ENCODE measurements around the gene NR3C2. TPM values are rescaled to one million over a fixed set of nuclear protein-coding genes. Genes with fewer than 3 reads are reported as not detected.

The NR3C2 gene
- total and polyA plus RNA-seq, 10 of the 15 experiments (the other 5 are each of a cell fraction or from before 2014, with no cell fraction given): 0.05 to 0.11 (median 0.08) TPM; not detected in 4

DNA sequence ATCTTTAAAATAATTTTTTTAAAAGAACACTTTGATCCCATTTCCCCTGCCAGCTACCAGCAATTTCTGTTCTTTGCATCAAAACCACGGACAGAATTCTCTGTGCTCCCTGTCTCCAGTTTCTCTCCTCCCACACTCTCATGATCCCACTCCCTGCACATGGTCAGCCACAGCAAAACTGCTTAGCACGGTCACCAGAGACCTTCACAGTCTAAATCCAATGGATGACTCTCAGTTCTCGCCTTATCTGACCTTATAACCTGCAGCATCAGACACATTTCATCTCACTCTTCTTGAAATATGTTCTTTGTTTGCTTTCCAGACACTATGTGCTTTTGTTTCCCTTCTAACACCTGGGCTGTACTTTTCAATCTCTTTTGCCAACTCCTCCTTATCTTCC is 131.5 kb downstream of the NR3C2 start (continued):
- TF ChIP-seq, protein P1, sequence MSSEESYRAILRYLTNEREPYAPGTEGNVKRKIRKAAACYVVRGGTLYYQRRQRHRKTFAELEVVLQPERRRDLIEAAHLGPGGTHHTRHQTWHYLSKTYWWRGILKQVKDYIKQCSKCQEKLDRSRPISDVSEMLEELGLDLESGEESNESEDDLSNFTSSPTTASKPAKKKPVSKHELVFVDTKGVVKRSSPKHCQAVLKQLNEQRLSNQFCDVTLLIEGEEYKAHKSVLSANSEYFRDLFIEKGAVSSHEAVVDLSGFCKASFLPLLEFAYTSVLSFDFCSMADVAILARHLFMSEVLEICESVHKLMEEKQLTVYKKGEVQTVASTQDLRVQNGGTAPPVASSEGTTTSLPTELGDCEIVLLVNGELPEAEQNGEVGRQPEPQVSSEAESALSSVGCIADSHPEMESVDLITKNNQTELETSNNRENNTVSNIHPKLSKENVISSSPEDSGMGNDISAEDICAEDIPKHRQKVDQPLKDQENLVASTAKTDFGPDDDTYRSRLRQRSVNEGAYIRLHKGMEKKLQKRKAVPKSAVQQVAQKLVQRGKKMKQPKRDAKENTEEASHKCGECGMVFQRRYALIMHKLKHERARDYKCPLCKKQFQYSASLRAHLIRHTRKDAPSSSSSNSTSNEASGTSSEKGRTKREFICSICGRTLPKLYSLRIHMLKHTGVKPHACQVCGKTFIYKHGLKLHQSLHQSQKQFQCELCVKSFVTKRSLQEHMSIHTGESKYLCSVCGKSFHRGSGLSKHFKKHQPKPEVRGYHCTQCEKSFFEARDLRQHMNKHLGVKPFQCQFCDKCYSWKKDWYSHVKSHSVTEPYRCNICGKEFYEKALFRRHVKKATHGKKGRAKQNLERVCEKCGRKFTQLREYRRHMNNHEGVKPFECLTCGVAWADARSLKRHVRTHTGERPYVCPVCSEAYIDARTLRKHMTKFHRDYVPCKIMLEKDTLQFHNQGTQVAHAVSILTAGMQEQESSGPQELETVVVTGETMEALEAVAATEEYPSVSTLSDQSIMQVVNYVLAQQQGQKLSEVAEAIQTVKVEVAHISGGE (CRISPR knock-in tag; IDR thresholded peaks at IDR 0.05): no peak
- TF ChIP-seq CBX3 (IDR thresholded peaks at IDR 0.05; ENCODE audit: borderline replicate concordance, low read depth) (no peak), GABPA (IDR thresholded peaks at IDR 0.05; ENCODE audit: low read depth) (no peak), RCOR1 (conservative IDR thresholded peaks at IDR 0.05; ENCODE audit: low read depth, low read length) (no peak), MEF2B (IDR thresholded peaks at IDR 0.05; ENCODE audit: partially characterized antibody, poor library complexity, severe bottlenecking) (no peak)
- TF ChIP-seq, protein P2, sequence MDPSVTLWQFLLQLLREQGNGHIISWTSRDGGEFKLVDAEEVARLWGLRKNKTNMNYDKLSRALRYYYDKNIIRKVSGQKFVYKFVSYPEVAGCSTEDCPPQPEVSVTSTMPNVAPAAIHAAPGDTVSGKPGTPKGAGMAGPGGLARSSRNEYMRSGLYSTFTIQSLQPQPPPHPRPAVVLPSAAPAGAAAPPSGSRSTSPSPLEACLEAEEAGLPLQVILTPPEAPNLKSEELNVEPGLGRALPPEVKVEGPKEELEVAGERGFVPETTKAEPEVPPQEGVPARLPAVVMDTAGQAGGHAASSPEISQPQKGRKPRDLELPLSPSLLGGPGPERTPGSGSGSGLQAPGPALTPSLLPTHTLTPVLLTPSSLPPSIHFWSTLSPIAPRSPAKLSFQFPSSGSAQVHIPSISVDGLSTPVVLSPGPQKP (IDR thresholded peaks at IDR 0.05; ENCODE audit: low read depth, low read length): no peak

GRCh38 chr4:148305751-148306150 is 136.5 kb downstream of the NR3C2 start:
- no peak overlapping the region for H3K4me3 ChIP-seq
- no peak overlapping the region for H2AFZ ChIP-seq (ENCODE audit: control insufficient read depth, low read depth, low read length)
- ATAC-seq (no peak), DNase-seq (ENCODE audit: low read depth, low spot score) (no peak), FAIRE-seq (no peak)
- no peaks in the 10 kb centered on the region for H3K79me2 ChIP-seq (ENCODE audit: control insufficient read depth, insufficient read depth, low read length)
- ChIA-PET CTCF (no interaction called here), RAD21 (ENCODE audit: unreplicated experiment) (interaction anchor here (0.7 kb wide), 1 partner anchor 554 kb away, joined by 3 read pairs; no protein-coding TSS in a partner anchor), SMC1A (ENCODE audit: uncharacterized antibody, unreplicated experiment) (interaction anchor here (0.6 kb wide), 1 partner anchor 358 kb away, joined by 3 read pairs; no protein-coding TSS in a partner anchor), POLR2A (no interaction called here)
- H3K27me3 ChIP-seq (replicated peaks in 1 of 2; ENCODE audit: control insufficient read depth in 2 of 2, insufficient read depth in 2 of 2, low read length in 1 of 2): no peaks in the 10 kb centered on the region
- H3K27ac ChIP-seq (ENCODE audit: control insufficient read depth, insufficient read depth): no peak overlapping the region
- WGBS (ENCODE audit: insufficient coverage, insufficient replicate concordance, low lambda C conversion rate, missing lambda C conversion rate): 10% methylated on average over 3 of the region's 3 CpGs
- H3K9ac ChIP-seq (ENCODE audit: control insufficient read depth, insufficient read depth, low read length): no peak overlapping the region
- no peak overlapping the region for H3K4me2 ChIP-seq (ENCODE audit: control insufficient read depth, insufficient read depth)
- no peaks in the 10 kb centered on the region for H3K4me1 ChIP-seq (ENCODE audit: control insufficient read depth, insufficient read depth, low read length)
- intact Hi-C loops (cut with micrococcal nuclease; ENCODE audit: unreplicated experiment) (no loop called here), in situ Hi-C loops (cut with MboI) (no loop called here)
- H4K20me1 ChIP-seq (ENCODE audit: control insufficient read depth, insufficient read depth): no peaks in the 10 kb centered on the region
- no TSS peak for BruUV-seq (replicated peaks)
- H3K9me3 ChIP-seq (replicated peaks; ENCODE audit: control insufficient read depth, insufficient read depth, low read length): no peaks in the 10 kb centered on the region
- H3K36me3 ChIP-seq (ENCODE audit: control insufficient read depth in 2 of 2, insufficient read depth in 2 of 2, low read length in 1 of 2): no peaks in the 10 kb centered on the region
- TF ChIP-seq, protein P3, sequence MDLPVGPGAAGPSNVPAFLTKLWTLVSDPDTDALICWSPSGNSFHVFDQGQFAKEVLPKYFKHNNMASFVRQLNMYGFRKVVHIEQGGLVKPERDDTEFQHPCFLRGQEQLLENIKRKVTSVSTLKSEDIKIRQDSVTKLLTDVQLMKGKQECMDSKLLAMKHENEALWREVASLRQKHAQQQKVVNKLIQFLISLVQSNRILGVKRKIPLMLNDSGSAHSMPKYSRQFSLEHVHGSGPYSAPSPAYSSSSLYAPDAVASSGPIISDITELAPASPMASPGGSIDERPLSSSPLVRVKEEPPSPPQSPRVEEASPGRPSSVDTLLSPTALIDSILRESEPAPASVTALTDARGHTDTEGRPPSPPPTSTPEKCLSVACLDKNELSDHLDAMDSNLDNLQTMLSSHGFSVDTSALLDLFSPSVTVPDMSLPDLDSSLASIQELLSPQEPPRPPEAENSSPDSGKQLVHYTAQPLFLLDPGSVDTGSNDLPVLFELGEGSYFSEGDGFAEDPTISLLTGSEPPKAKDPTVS (IDR thresholded peaks at IDR 0.05; ENCODE audit: low read depth, low read length): no peak
- no peak for TF ChIP-seq SMC3 (IDR thresholded peaks at IDR 0.05; ENCODE audit: borderline replicate concordance, low read length)
- TF ChIP-seq YBX1 (IDR thresholded peaks at IDR 0.05): no peak
- TF ChIP-seq SUPT20H (IDR thresholded peaks at IDR 0.05; ENCODE audit: borderline replicate concordance, control insufficient read depth, low read depth, low read length): no peak
- no peak for TF ChIP-seq CBFB (IDR thresholded peaks at IDR 0.05; ENCODE audit: low read depth)
- TF ChIP-seq, protein P4, sequence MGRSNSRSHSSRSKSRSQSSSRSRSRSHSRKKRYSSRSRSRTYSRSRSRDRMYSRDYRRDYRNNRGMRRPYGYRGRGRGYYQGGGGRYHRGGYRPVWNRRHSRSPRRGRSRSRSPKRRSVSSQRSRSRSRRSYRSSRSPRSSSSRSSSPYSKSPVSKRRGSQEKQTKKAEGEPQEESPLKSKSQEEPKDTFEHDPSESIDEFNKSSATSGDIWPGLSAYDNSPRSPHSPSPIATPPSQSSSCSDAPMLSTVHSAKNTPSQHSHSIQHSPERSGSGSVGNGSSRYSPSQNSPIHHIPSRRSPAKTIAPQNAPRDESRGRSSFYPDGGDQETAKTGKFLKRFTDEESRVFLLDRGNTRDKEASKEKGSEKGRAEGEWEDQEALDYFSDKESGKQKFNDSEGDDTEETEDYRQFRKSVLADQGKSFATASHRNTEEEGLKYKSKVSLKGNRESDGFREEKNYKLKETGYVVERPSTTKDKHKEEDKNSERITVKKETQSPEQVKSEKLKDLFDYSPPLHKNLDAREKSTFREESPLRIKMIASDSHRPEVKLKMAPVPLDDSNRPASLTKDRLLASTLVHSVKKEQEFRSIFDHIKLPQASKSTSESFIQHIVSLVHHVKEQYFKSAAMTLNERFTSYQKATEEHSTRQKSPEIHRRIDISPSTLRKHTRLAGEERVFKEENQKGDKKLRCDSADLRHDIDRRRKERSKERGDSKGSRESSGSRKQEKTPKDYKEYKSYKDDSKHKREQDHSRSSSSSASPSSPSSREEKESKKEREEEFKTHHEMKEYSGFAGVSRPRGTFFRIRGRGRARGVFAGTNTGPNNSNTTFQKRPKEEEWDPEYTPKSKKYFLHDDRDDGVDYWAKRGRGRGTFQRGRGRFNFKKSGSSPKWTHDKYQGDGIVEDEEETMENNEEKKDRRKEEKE (IDR thresholded peaks at IDR 0.05): no peak
- TF ChIP-seq FOXM1 (IDR thresholded peaks at IDR 0.05; ENCODE audit: low read depth, low read length): no peak
- TF ChIP-seq PAX8 (IDR thresholded peaks at IDR 0.05): no peak
